SK-N-SH (cell line): ENCODE results near the gene SGTB. TPM values are rescaled to one million over a fixed set of nuclear protein-coding genes. Genes with fewer than 3 reads are reported as not detected.

ENCODE experiments used
- CTCF ChIA-PET: fragments of 300-600, 350-600 bp; formaldehyde crosslinking; extraction: SDS; loops from one replicate; lab custom pipeline; 2021; lab: Yijun Ruan, JAX
- POLR2A ChIA-PET: fragments of 350-600 bp; sonication (Branson Sonifier 250); formaldehyde crosslinking; extraction: SDS; loops from one replicate; lab custom pipeline; 2020; ENCODE audit warnings: antibody characterized with exemption, inconsistent platforms; lab: Yijun Ruan, JAX
- DNase-seq: peaks from one replicate; pipeline ENCODE4 v3.0.0; 2012
- H2AFZ ChIP-seq: fragments of 200-600 bp; sonication (generic); 2 replicates; pipeline ENCODE4 v1.8.1; 2016; ENCODE audit warnings: antibody characterized with exemption, mild to moderate bottlenecking, low read depth
- H3F3A ChIP-seq: fragments of 200-600 bp; sonication (generic); replicated peaks from 2 replicates; pipeline ENCODE3; 2016; ENCODE audit warnings: antibody characterized with exemption, mild to moderate bottlenecking; ENCODE audit not compliant: insufficient read depth
- H3K27ac ChIP-seq, 2 experiments: fragments of 200-500 bp in 1 of 2; fragments of 200-600 bp in 1 of 2; sonication (Bioruptor generic) in 1 of 2; sonication (generic), shearing (Covaris generic) in 1 of 2; 2 replicates each; pipeline versions ENCODE4 v1.5.1 to v1.6.1; 2014 to 2016; ENCODE audit warnings: low read depth in 2 of 2, inconsistent platforms in 1 of 2, low read length in 1 of 2, mild to moderate bottlenecking in 1 of 2, mixed read lengths in 1 of 2
- H3K27me3 ChIP-seq: fragments of 200-600 bp; sonication (generic), shearing (Covaris generic); 2 replicates; pipeline ENCODE4 v1.6.1; 2016; ENCODE audit warnings: mixed run types; ENCODE audit not compliant: insufficient read depth
- H3K36me3 ChIP-seq, 2 experiments: fragments of 200-500 bp in 1 of 2; fragments of 200-600 bp in 1 of 2; sonication (Bioruptor generic) in 1 of 2; sonication (generic) in 1 of 2; replicated peaks in 1 of 2; 2 replicates each; pipeline versions ENCODE3 to v1.5.1; 2014 to 2016; ENCODE audit warnings: low read length in 1 of 2, mild to moderate bottlenecking in 1 of 2; ENCODE audit not compliant: insufficient read depth in 2 of 2, control insufficient read depth in 1 of 2
- H3K4me1 ChIP-seq, 2 experiments: fragments of 200-500 bp in 1 of 2; fragments of 200-600 bp in 1 of 2; sonication (Bioruptor generic) in 1 of 2; sonication (generic), shearing (Covaris generic) in 1 of 2; 2 replicates each; pipeline versions ENCODE4 v1.5.1 to v1.6.1; 2014 to 2016; ENCODE audit warnings: low read depth in 1 of 2, low read length in 1 of 2, mixed run types in 1 of 2; ENCODE audit not compliant: insufficient read depth in 2 of 2, control insufficient read depth in 1 of 2
- H3K4me2 ChIP-seq: fragments of 200-600 bp; sonication (generic), shearing (Covaris generic); 2 replicates; pipeline ENCODE4 v1.6.1; 2017; ENCODE audit warnings: mixed run types
- H3K4me3 ChIP-seq, 2 experiments: fragments of 200-500 bp in 1 of 2; fragments of 200-600 bp in 1 of 2; sonication (Bioruptor generic) in 1 of 2; sonication (generic), shearing (Covaris generic) in 1 of 2; 2 replicates each; pipeline versions ENCODE4 v1.5.1 to v1.8.1; 2014 to 2016; ENCODE audit warnings: low read depth in 2 of 2, inconsistent platforms in 1 of 2, low read length in 1 of 2, mild to moderate bottlenecking in 1 of 2, mixed read lengths in 1 of 2, moderate library complexity in 1 of 2
- H3K79me2 ChIP-seq: fragments of 200-600 bp; sonication (generic); 2 replicates; pipeline ENCODE4 v1.8.1; 2017; ENCODE audit warnings: mild to moderate bottlenecking; ENCODE audit not compliant: insufficient read depth
- H3K9ac ChIP-seq: fragments of 200-600 bp; sonication (generic); 2 replicates; pipeline ENCODE4 v1.6.1; 2017; ENCODE audit warnings: mixed run types
- H3K9me2 ChIP-seq: fragments of 200-600 bp; sonication (generic); 2 replicates; pipeline ENCODE4 v1.6.1; 2017; ENCODE audit warnings: mixed run types
- H3K9me3 ChIP-seq: fragments of 200-600 bp; sonication (generic); 2 replicates; pipeline ENCODE4 v1.6.1; 2017; ENCODE audit warnings: mixed run types, mild to moderate bottlenecking, moderate library complexity
- H4K20me1 ChIP-seq: fragments of 200-600 bp; sonication (generic); 2 replicates; pipeline ENCODE4 v1.6.1; 2017; ENCODE audit warnings: mild to moderate bottlenecking, mixed run types; ENCODE audit not compliant: insufficient read depth
- CHD2 ChIP-seq: fragments of 150-350 bp; IDR thresholded peaks from 2 replicates; pipeline ENCODE4 v1.6.1; 2018; ENCODE audit warnings: low read length; ENCODE audit not compliant: partially characterized antibody
- ELF1 ChIP-seq: IDR thresholded peaks from 2 replicates; pipeline ENCODE4 v1.4.0; 2012
- EP300 ChIP-seq, 2 experiments: IDR thresholded peaks; 2 replicates each; pipeline versions ENCODE4 v1.4.0 to v1.6.1; 2012; ENCODE audit warnings: borderline replicate concordance in 1 of 2, low read depth in 1 of 2, low read length in 1 of 2
- EZH2phosphoT487 ChIP-seq: fragments of 200-600 bp; sonication (generic); IDR thresholded peaks from 2 replicates; pipeline ENCODE4 v1.6.1; 2017; ENCODE audit warnings: low read depth, mixed run types, mild to moderate bottlenecking, antibody characterized with exemption, moderate library complexity, borderline replicate concordance
- GABPA ChIP-seq: IDR thresholded peaks from 2 replicates; pipeline ENCODE4 v1.4.0; 2012; ENCODE audit warnings: low read depth, mild to moderate bottlenecking
- MEF2A ChIP-seq: IDR thresholded peaks from 2 replicates; pipeline ENCODE4 v1.4.0; 2012; ENCODE audit warnings: low read depth, borderline replicate concordance
- MXI1 ChIP-seq: IDR thresholded peaks from 2 replicates; pipeline ENCODE4 v1.6.1; 2012; ENCODE audit warnings: mild to moderate bottlenecking, low read depth, low read length, improper control_type of control experiment
- POLR2AphosphoS5 ChIP-seq: IDR thresholded peaks from 2 replicates; pipeline ENCODE4 v1.6.1; 2012; ENCODE audit warnings: low read depth, low read length
- RAD21 ChIP-seq: IDR thresholded peaks from 2 replicates; pipeline ENCODE4 v1.6.1; 2012; ENCODE audit warnings: mild to moderate bottlenecking, low read length
- RFX5 ChIP-seq: IDR thresholded peaks from 2 replicates; pipeline ENCODE4 v1.6.1; 2012; ENCODE audit warnings: mild to moderate bottlenecking, improper control_type of control experiment, low read length
- SIN3A ChIP-seq: IDR thresholded peaks from 2 replicates; pipeline ENCODE4 v1.6.1; 2012; ENCODE audit warnings: low read depth, mild to moderate bottlenecking, low read length, moderate library complexity, borderline replicate concordance
- TAF1 ChIP-seq: IDR thresholded peaks from 2 replicates; pipeline ENCODE4 v1.6.1; 2012; ENCODE audit warnings: low read depth, mild to moderate bottlenecking, low read length, moderate library complexity, borderline replicate concordance
- USF1 ChIP-seq: IDR thresholded peaks from 2 replicates; pipeline ENCODE4 v1.4.0; 2012; ENCODE audit warnings: low read depth, borderline replicate concordance
- YY1 ChIP-seq: IDR thresholded peaks from 2 replicates; pipeline ENCODE4 v1.4.0; 2012; ENCODE audit warnings: low read depth, mild to moderate bottlenecking
- WGBS: methylation state at CpG from one replicate; pipeline ENCODE4 v1.1.6; 2017; ENCODE audit warnings: low lambda C conversion rate; 5-methylcytosine and 5-hydroxymethylcytosine counted together
- polyA plus RNA-seq, 3 experiments: library from polyadenylated mRNA; depleted of rRNA; stranded (reverse); fragments of >200 nt; gene quantifications; 2 replicates each; pipeline ENCODE4 v1.2.3, GENCODE V29; 2012
- TF ChIP-seq, protein P1 (sequence below): fragments of 150-350 bp; IDR thresholded peaks from 2 replicates; pipeline ENCODE4 v1.6.1; 2016; ENCODE audit warnings: mild to moderate bottlenecking, low read depth, low read length

Gene SGTB
- polyA plus RNA-seq, 1 of the 3 experiments (the other 2 are of a cell fraction): 3.5 TPM

DNA sequence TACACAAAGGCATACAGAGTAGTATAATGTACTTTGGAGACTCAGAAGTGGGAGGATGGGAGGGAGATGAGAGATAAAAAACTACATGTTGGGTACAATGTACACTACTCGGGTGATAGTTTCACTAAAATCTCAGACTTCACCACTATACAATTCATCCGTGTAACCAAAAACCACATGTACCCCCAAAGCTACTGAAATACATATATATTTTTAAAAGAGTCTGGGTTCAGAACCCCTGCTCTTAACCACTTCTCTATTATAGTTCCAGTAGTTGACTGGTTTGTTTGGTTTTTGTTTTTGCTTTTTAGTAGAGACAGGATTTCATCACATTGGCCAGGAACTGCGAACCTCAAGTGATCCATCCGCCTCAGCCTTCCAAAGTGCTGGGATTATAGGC, 22.6 kb downstream of the SGTB start:
- Histone ChIP-seq H3K79me2 (no peaks in the 10 kb centered on the region), H3K9me2 (no peaks in the 10 kb centered on the region), H3K27me3 (no peaks in the 10 kb centered on the region), H3K4me1 (peaks cover 0 to 7% of the 10 kb centered on the region in 2 experiments; a peak in 3 of 4 replicates), H2AFZ (no peak overlapping the region), H3F3A (peaks cover 7% of the 10 kb centered on the region), H4K20me1 (no peaks in the 10 kb centered on the region)
- WGBS: 97% methylated on average over 4 of the region's 4 CpGs
- CTCF ChIA-PET: interaction anchor here (0.6 kb wide), 1 partner anchor 461 kb away, joined by 3 read pairs; no protein-coding TSS in a partner anchor
- POLR2A ChIA-PET: no interaction called here
- TF ChIP-seq MEF2A (no peak), GABPA (no peak), POLR2AphosphoS5 (no peak), EZH2phosphoT487 (no peak), YY1 (no peak), MXI1 (no peak), SIN3A (no peak), USF1 (no peak), RFX5 (no peak), CHD2 (no peak)
- TF ChIP-seq, protein P1, sequence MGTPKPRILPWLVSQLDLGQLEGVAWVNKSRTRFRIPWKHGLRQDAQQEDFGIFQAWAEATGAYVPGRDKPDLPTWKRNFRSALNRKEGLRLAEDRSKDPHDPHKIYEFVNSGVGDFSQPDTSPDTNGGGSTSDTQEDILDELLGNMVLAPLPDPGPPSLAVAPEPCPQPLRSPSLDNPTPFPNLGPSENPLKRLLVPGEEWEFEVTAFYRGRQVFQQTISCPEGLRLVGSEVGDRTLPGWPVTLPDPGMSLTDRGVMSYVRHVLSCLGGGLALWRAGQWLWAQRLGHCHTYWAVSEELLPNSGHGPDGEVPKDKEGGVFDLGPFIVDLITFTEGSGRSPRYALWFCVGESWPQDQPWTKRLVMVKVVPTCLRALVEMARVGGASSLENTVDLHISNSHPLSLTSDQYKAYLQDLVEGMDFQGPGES: no peak
- TF ChIP-seq, all 33 proteins: peak for 0
- no peak overlapping the region for H3K27ac ChIP-seq
- no peaks in the 10 kb centered on the region for H3K9me3 ChIP-seq
- no peak for DNase-seq
- no peak overlapping the region for H3K9ac ChIP-seq
- H3K4me3 ChIP-seq: no peak overlapping the region
- no peak overlapping the region for H3K4me2 ChIP-seq
- peaks cover 4 to 29% of the 10 kb centered on the region in 2 experiments for H3K36me3 ChIP-seq

GRCh38 chr5:65696892-65697291, 25.0 kb downstream of the SGTB start:
- no peaks in the 10 kb centered on the region for H3K79me2 ChIP-seq
- TF ChIP-seq EP300 (IDR thresholded peaks at IDR 0.05; ENCODE audit: borderline replicate concordance in 1 of 2, low read depth in 1 of 2, low read length in 1 of 2) (no peak), MEF2A (0 out of 2 replicates have a peak, but pooled peaks have one; percentile 27), ELF1 (no peak), TAF1 (no peak), POLR2AphosphoS5 (no peak), YY1 (no peak), RAD21 (no peak)
- H3K9ac ChIP-seq: no peak overlapping the region
- no peaks in the 10 kb centered on the region for H3K9me2 ChIP-seq
- H3F3A ChIP-seq: peaks cover 3% of the 10 kb centered on the region
- peaks cover 0 to 20% of the 10 kb centered on the region in 2 experiments for H3K36me3 ChIP-seq
- H3K27ac ChIP-seq: no peak overlapping the region
- ChIA-PET POLR2A (no interaction called here), CTCF (no interaction called here)
- H4K20me1 ChIP-seq: no peaks in the 10 kb centered on the region
- no peak overlapping the region for H3K4me2 ChIP-seq
- H2AFZ ChIP-seq: no peak overlapping the region
- H3K9me3 ChIP-seq: no peaks in the 10 kb centered on the region
- no peak overlapping the region for H3K4me3 ChIP-seq
- DNase-seq: no peak
- H3K27me3 ChIP-seq: no peaks in the 10 kb centered on the region
- H3K4me1 ChIP-seq: peaks cover 0 to 7% of the 10 kb centered on the region in 2 experiments; a peak in 3 of 4 replicates
